GM19395 (cell line): ENCODE data around the gene ZBTB40.
A peak's percentile ranks its signal among the peaks of the same experiment; 100 is the strongest.

Experiments used
- ATAC-seq: cut with Tn5 transposase; IDR thresholded peaks from one replicate; pipeline ENCODE4 v1.9.1; 2021; ENCODE audit warnings: mild to moderate bottlenecking, moderate library complexity; ENCODE audit not compliant: unreplicated experiment

ZBTB40 gene, protein sequence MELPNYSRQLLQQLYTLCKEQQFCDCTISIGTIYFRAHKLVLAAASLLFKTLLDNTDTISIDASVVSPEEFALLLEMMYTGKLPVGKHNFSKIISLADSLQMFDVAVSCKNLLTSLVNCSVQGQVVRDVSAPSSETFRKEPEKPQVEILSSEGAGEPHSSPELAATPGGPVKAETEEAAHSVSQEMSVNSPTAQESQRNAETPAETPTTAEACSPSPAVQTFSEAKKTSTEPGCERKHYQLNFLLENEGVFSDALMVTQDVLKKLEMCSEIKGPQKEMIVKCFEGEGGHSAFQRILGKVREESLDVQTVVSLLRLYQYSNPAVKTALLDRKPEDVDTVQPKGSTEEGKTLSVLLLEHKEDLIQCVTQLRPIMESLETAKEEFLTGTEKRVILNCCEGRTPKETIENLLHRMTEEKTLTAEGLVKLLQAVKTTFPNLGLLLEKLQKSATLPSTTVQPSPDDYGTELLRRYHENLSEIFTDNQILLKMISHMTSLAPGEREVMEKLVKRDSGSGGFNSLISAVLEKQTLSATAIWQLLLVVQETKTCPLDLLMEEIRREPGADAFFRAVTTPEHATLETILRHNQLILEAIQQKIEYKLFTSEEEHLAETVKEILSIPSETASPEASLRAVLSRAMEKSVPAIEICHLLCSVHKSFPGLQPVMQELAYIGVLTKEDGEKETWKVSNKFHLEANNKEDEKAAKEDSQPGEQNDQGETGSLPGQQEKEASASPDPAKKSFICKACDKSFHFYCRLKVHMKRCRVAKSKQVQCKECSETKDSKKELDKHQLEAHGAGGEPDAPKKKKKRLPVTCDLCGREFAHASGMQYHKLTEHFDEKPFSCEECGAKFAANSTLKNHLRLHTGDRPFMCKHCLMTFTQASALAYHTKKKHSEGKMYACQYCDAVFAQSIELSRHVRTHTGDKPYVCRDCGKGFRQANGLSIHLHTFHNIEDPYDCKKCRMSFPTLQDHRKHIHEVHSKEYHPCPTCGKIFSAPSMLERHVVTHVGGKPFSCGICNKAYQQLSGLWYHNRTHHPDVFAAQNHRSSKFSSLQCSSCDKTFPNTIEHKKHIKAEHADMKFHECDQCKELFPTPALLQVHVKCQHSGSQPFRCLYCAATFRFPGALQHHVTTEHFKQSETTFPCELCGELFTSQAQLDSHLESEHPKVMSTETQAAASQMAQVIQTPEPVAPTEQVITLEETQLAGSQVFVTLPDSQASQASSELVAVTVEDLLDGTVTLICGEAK

DNA sequence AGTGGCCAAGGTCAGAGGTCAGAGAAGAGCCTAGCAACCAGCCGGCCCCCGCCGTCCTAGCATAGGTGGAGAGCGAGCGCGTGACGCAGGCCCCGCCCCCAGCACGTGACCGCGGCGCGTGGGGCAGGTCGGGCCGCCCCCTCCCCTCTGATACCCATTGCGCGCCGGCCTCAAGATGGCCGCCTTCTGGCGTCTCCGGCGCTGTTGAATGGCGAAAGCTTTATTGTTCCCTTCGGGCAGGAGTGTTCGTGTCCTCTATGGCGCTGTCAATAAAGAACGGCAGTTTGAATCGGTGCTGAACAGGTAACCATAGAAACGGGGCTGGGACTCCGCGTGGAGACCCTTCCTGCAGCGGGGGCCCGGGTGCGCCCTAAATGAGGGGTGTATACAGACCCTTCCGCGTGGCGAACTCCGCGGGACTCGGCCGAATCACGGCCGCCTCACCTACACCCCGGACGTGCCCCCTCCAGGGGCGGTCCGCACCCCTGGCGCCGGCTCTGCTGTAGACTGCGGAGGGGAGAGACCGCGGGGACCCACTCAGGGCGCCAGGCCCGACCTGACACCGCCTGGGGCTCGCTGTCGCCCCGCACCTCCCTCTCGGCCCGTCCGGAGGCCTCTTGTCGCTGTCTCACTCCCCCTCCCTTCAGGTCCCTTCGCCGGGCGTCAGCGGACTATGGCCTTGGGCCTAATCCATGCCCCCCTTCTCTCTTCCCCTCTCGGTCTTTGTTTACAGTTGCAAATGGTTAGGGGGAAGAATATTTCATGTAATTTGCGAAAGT lies at the start of gene ZBTB40:
Gene ZBTB40, plus strand, starts transcription at position 150 of the 779 bp plus-strand sequence. CDS start 38,098 bp downstream, outside the sequence.
- peak; percentile 91 for ATAC-seq

DNA sequence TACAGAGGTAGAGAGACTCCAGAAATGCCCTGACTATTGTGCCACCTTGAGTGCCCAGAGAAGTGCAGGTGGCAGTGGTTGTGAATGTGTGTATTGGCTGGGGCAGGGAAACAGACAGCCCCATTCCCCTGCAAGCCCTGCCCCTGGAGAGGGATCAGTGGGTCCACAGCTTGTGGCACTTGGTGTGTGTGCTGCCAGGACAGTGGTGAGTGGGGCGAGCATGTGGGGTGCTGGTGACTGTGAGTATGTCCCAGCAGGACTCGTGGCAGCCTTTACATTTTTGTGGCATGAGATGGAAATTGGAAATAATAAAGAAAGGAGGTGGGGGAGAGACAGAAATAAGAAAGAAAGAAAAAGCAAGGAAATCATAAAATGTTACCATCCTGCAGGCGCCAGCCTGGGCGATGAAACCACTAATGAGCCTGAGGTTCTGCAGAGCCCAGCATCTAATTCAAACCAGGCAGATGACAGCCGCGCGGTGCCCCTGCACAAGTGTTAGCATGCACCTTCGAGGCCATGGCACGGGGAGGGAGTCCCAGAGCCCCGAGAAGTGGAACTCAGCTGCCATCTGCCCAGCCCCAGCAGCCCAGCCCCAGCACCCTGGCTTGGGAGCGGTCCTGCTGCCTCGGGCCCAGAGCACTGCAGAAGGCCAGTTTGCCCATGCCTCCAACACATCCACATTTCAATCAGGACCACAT lies 49.1 kb upstream of the ZBTB40 start:
- no peak for ATAC-seq

DNA sequence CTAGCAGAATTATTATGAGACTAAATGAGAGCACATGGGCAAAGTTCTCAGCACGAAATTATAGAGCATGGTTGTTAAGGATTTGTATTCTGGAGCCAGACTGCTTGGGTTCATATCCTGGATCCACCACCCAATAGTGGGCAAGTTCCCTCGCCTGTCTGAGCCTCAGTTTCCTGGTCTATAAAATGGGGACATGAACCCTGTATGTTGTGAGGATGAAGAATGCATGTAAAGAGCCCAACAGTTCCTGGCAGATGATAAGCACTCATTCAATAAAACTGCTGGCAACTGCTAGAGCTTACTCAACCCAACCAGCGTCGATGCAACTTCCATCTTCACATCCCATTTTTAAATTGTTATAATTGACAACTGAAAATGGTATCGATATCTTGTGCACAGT lies 47.2 kb upstream of the ZBTB40 start:
- ATAC-seq = no peak

DNA sequence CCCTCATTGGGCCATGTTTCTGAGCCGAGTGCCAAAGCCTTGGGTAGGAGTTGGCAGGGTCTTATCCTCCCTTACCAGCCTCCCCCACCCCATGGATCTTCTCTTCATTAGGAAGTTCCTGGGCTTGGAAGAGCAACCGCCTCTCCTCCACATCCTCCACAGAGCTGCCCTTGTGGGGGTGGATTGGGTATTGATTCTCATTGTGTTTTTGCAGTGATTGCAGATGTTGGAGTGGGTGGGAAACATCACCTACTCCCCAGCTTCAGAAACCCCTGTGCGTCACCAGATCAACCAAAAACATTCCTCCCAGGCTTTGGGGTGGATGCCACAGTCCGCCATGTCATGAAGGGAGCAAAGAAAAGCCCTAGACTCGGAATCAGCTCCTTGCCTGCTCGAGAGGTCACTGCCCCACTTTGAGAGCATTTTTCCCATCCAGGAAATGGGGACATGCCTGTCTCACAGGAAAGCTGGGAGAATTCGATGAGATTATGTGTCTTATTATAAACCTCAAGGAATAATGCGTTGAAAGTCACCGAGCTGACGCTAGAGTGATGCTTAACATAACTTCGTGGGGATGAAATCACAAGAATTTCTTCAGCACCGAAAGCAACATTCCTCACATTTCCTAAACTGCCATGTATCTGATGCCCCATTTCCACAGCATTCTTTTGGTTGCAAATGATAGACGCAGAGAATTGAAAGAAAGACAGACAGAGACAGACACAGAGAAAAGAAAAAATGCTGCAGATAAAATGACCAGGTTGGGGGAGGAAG lies 44.7 kb upstream of the ZBTB40 start:
- ATAC-seq = no peak

DNA sequence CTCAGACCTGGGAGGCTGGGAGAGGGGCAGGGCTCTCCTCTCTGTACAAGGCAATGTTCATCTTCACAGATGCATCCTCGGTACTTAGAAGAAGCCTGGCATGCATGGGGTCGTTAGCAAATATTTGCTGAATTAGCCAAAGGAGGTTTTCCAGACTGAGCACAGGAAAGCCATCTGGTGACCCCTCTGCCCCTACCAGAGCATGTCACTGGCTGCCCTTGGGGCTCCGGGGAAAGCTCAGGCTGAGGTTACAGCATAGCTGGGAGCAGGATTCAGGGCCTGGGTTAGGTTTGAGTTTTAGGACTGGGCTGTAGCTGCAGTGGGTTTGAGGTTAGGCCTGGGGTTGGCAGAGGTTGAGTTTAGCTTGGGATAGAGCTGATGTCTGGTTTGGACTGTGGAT lies 43.4 kb upstream of the ZBTB40 start:
- no peak for ATAC-seq

DNA sequence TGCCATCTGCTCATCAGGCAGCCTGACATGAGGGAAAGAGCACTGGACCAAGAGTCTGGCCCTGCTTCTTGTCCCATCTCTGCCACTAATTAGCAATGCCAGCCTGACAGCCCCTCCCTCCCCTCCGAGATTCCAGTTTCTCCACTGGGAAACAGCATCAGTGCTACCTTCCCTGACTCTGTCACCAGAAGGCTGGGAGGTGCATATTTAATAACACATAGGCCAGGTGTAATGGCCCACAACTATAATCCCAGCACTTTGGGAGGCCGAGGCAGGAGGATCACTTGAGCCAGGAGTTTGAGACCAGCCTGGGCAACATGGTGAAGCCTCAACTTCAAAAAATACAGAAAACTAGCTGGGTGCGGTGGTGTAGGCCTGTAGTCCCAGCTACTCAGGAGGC lies 41.2 kb upstream of the ZBTB40 start:
- no peak for ATAC-seq

DNA sequence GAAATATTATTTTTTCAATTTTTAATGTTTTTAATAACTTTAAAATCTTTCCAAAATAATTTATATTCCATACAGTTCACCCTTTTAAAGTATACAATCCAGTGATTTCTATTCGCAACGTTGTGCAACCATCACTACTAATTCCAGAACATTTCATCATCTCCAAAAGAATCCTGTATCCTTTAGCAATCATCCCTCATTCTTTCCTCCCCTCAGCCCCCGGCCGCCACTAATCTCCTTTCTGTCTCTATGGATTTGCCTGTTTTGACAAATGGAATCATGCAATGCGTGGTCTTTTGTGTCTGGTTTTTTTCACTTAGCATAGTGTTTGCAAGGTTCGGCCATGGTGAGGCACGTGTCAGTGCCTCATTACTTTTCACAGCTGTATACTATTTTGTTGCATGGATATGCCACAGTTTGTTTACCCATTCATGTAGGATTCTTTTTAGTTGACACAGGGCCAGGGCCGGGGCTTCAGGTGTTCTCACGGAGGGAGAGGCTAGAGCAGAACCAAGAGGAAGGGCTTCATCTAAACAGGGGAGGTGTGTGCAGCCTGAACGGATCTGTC lies 40.6 kb upstream of the ZBTB40 start:
- ATAC-seq = no peak

DNA sequence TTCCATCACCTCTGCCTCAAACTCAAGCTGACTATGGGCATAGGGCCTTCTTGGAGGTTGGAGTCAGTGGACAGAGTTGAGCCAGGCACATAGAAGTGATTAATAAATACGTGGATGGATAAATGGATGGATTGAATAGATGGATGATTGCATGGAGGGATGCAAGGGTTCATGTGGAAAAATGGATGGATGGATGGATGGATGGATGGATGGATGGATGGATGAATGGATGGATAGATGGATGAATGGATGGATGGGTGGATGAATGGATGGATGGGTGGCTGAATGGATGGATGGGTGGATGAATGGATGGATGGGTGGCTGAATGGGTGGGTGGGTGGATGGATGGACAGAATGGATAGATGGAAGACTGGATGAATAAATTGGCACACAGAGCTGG lies 40.1 kb upstream of the ZBTB40 start:
- ATAC-seq = no peak

DNA sequence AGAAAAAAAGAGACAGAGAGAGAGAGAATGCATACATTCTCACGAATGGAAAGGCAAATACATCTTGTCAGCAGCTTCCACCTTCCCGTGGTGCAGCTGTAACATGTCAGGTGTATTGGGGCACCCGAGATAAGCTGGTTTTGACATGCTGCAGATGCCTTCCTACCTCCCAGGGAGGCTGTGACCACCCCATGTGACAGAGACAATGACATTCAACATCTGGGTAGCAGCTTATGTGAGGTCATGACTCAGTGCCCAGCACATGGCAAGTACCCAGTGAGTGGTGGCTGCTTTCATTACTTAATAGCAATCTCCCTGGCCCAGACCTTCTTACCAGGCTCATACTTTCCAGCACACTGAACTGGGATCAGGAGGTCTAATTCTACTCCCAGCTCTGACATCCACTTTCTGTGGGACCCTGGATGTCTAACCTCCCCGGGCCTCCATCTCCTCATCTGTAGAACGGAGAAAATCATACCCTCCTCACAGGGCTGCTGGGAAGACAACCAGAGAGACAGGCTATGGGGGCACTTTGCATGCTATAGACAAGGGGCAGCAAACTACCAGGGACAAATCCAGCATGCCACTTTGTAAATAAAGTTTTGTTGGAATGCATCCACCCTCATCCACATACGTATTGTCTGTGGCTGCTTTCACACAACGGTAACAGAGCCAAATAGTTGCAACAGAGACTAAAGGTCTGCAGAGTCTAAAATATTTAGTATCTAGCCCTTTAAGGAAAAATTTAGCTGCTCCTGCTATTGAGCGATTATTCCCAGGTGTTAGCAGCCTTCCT lies 38.5 kb upstream of the ZBTB40 start:
- no peak for ATAC-seq

DNA sequence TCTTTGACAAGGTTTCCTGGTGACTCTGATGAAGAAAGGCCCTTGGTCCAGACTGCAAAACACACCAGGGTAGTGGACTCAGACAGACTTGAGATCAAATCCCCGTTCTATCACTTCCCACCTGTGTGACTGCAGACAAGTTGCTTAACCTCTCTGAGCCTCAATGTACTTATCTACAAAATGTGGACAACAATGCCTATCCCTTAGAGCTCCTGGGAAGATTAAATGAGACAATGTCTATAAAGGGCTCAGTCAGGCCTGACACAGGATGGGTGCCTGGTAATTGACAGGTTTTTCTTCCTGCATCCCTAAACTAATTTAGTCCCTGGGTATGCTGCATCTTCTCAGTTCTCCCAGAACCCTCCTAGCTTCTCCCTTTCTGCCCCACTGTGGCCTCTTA lies 37.9 kb upstream of the ZBTB40 start:
- no peak for ATAC-seq

DNA sequence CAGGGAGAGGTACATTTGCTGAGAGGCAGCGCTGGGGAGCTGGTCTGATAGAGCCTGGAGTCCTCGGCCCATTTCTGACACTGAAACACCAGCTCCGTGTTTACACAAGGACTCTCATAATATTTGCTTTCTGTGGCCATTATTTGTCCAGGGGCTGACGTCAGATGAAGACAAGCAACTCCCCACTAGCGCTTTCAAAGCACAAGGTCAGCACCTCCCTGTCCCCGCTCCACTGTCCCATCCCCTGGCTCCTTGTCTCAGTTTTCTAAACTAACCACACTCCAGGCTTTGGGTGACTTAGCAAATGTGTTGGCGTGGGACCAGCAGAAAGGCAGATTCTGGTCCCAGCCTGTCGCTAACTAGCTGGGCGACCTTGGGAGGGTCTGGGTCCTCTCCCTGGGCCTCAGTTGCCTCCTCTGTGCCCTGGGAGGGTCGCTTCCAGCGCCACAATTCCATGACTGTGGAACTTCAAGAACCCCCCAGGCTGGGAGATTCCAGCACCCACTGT lies 37.4 kb upstream of the ZBTB40 start:
- no peak for ATAC-seq

DNA sequence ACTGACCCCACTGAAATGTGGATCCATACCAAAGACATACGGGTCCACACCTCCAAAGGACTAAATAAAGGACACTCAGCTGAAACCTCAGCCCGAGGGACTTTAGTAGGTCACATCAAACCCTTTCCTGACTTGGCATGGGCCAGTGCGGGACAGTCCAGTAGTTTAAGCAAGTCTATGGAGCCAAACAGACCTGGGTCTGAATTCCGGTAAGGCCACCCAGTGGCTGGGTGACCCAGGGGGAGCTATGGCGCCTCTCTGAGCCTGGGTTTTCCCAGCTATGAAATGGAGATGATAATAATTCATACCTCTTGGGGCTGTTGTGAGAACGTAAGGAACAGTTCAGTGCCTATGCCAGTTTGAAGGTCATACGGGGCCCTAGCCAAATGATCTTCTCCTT lies 36.2 kb upstream of the ZBTB40 start:
- no peak for ATAC-seq

DNA sequence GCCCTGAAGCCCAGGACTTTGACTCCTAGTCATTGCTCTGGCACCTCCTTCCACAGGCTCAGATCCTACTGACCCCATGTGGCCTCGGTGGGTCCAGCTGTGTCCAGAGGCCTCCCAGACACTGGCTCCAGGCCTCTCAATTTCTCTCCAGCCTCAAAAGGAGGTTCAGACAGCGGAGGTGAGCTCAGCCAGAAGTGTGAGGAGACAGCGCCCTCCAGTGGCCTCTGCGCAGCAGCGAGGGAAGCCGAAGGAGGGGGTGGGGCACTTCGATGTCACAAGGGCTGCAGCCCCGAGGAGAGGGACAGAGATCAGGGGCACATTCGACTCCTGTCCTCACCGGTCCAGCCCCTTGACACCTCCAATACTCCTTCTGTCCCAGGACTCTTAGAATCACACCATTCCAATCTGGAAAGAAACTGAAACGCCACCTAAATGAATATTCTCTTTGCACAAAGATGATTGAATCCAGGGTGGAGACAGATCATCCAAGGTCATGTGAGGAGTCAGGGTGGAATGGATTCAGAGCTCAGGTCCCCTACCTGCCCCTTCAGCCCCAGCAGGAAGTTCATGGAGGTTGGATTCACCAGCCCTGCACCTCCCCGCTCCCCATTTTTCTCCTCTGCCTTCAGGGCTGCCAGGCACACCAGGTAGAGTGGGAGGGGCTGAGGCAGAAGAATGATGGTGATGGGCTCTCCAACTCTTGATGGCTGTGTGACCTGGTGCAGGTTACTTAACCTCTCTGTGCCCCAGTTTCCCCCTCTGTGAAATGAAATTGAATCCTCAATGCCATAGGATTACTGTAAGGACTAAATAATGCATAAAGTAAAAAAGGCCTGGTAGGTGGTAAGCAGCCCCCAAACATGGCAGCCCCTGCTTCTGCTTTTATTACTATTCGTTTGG lies 34.8 kb upstream of the ZBTB40 start:
- ATAC-seq = no peak

DNA sequence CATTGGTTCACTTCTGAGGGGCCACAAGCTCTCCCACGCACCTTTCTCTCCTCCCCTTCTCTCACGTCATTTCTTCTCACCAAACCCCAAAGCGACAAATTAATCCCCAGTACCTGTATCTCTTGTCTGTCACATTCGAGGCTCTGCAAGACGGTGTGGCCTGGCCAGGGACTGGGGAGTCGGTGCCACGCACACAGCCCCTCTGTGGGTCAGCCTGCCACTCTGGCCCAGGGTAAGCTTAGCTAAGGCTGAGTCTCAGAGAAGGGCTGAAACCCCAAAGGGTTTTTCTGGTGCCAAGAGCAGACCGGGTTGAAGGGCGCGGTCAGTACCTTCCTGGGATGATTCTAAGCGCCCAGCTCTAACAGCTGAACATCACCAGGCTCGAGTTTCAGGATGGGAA lies 34.2 kb upstream of the ZBTB40 start:
- ATAC-seq = no peak

DNA sequence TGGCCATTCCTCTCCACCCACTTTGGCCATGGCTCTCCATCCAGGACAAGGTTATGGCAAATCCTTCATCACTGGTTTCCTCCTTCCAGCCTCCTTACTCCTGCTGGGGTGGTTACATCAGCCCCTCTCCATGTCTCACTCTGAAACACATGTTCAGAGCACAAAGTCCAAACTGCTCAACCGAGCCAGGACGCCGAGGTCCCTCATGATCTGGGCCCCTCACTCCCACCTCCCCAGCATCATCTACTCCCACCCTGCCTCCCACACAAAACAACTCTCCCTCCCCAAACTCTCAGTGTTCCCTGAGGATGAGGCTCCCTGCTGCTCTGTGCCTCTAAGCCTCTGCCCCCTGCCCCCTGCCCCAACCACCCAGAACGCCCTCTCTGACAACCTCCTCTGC lies 33.3 kb upstream of the ZBTB40 start:
- no peak for ATAC-seq

DNA sequence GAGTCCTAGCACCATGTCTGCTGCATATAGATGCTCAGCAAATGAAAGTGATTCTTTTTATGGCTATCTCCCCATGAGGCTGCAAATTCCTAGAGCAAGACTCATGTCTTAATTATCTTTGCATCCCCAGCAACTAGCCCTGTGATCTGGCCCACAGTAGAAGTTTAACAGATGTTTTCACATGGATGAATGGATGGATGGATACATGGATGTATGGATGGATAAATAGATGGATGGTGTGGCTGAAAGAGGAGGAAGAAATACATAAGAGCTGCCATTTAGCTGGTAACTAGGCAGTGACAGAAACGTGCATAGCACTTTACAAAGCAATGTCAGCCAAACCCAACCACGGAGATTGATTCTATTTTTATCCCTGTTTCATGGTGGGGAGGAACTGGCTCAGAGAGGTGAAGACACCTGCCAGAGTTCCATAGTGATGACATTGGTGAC lies 32.7 kb upstream of the ZBTB40 start:
- ATAC-seq = no peak
